HG02678 (cell line): ENCODE data around the gene LHX5.

Experiments used
- ATAC-seq: cut with Tn5 transposase; IDR thresholded peaks from one replicate; pipeline ENCODE4 v1.9.1; 2021; ENCODE audit warnings: mild to moderate bottlenecking, moderate library complexity; ENCODE audit not compliant: unreplicated experiment

The LHX5 gene

GRCh38 chr12:113466454-113467141 lies 5.1 kb downstream of the LHX5 start:
- no peak for ATAC-seq

- ATAC-seq, result no peak
Observed at GRCh38 chr12:113465808-113466453, 5.7 kb downstream of the LHX5 start.

- ATAC-seq, result no peak
Observed at GRCh38 chr12:113464852-113465719, 6.6 kb downstream of the LHX5 start.

- no peak for ATAC-seq
Observed at GRCh38 chr12:113464452-113464775, 7.3 kb downstream of the LHX5 start.

- no peak for ATAC-seq
Observed at GRCh38 chr12:113463746-113464451, 7.8 kb downstream of the LHX5 start.

DNA sequence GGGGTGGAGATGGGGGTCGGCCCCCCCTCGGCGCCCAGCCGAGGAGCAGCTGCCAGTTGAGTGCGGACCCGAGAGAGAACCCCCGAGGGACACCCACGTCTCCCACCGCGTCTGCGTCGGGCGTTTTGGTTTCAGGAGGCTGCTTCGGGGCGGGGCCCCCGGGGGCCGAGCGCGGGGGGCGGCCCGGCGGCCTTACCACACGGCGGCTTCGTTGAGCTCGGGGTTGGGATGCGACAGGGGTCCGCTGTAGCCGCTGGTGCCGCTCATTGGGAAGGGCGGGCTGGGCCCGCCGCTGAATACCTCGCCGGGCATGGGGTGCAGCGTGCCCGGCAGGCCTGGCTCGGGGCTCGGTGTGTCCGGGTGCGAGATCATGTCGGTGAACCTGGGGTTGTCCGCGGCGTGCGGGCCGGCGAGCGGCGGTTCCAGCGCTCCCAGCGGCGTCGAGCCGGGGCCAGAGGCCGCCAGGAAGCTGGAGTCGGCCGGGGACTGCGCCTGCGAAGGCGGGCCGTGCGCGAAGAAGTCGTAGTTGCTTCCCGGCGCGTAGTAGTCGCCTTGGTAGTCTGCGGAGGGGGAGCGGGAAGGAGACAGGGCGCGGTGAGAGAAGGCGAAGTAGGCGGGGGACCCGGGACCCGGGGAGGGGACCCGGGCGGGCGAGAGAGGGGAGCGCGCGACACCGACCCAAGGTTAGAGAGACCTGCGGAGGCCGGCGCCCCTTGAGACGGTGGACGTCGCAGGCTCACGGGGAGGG lies 8.5 kb downstream of the LHX5 start:
- ATAC-seq, result no peak

DNA sequence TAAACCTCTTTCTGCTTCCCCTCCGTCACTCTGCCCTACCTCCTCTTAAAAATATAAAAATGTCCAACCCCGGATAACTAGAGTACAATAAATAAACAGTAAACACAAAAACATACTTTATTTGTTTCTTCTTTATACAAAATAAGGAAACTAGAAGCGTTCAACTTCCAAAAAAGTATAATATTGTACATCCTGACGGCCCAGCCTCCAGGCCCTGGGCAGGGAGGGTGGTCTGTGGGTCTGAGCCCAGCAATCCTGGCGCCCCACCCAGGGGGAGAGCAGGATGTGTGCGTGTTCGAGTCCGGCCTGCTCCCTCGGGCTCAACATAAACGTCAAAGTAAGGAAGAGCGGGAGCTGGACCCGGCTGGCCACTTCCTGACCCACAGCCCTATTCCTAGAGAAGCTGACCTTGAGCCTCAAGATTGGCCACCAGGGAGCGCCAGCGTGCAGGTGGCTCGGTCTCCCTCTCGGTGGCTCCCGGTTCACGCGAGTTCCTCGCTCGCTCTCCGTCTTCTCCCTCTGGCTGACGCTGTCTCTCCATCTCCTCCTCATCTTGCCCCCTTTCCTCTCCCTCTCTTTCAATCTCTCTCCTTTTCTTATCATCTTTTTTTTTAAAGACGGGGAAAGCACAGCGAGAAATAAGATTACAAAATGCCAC lies 9.4 kb downstream of the LHX5 start:
- no peak for ATAC-seq

GRCh38 chr12:113461666-113462065 lies 10.0 kb downstream of the LHX5 start:
- ATAC-seq, result no peak

- no peak for ATAC-seq
Observed at GRCh38 chr12:113459981-113460380, 11.7 kb downstream of the LHX5 start.

DNA sequence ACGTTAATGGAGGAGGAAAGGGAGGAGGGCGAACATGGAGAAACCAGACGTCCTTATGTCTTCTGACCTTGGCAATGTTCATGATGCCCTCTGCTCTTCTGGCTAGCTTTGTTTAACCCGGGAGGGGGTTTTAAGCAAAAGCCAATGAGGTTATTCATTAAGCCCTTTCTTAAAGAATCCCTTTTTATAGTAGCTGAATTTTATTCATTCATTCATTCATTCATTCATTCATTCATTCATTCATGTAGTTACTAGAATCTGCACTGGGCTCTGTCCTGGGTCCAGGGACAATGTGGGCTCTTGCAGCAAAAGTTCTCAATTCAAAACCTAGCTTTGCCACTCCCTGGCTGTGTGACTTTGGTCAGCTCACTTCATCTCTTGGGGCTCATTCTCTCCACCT lies 14.0 kb downstream of the LHX5 start:
- ATAC-seq, result no peak

GRCh38 chr12:113457185-113457584 lies 14.5 kb downstream of the LHX5 start:
- no peak for ATAC-seq

- ATAC-seq, result no peak
Observed at GRCh38 chr12:113456761-113457160, 14.9 kb downstream of the LHX5 start.

DNA sequence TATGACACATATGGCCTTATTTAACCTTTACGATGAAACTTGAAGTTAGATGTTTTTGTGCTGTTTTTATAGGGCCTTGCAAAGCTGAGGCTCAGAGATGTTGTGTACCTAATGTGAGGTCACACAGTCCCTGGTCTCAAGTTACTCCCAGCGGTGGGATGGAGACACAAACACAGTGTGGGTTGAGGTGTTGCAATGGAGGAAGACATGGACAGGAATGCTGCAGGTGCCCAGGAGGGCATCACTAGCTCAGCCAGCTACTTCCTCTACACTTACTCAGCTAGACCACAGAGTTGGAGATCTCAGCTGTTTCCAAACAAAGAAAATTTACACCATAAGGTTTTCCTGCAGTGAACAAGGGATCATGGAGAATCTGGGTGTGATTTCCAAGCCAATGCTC lies 15.5 kb downstream of the LHX5 start:
- no peak for ATAC-seq

GRCh38 chr12:113453330-113453729 lies 18.3 kb downstream of the LHX5 start:
- ATAC-seq, result no peak

GRCh38 chr12:113452458-113452857 lies 19.2 kb downstream of the LHX5 start:
- no peak for ATAC-seq

DNA sequence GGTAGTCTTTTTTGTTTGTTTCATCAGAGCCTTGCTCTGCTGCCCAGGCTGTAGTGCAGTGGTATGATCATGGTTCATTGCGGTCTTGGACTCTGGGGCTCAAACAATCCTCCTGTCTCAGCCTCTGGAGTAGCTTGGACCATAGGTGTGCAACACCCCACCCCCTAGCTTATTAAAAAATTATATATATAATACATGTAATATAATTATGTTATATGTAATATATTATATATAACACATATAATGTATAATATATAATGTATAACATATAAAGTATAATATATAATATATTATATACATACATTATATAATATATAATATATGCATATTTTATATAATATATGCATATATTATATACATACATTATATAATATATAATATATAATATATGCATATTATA lies 21.8 kb downstream of the LHX5 start:
- no peak for ATAC-seq

GRCh38 chr12:113449299-113449698 lies 22.4 kb downstream of the LHX5 start:
- no peak for ATAC-seq

- ATAC-seq, result no peak
Observed at GRCh38 chr12:113448873-113449272, 22.8 kb downstream of the LHX5 start.

DNA sequence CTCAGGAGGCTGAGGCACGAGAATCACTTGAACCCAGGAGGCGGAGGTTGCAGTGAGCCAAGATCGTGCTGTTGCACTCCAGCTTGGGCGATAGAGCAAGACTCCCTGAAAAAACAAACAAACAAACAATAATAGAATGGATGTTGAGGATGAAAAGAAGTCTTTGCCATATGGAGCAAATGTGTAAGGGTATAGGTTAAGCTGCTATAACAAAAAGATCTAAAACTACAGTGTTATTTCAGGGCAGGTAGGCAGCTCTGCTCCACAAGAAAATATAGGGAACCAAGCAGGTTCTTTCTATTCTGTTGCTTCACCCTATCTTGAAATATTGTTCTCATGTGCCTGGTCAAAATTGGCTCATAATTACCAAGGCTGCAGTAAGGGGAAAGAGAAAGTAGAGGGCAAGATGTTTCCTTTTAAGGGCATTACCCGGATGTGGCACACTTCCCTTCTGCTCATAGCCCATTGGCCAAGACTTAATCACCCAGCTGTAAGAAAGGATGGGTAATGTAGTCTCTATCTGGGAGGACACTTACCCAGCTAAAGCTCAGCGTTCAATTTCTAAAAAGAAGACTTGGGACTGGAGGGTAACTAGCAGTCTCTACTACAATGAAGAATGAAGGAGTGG lies 26.0 kb downstream of the LHX5 start:
- ATAC-seq, result no peak
